Suprapubic skin (tissue), 4 donors: ENCODE measurements around the gene LRP4.

Source experiments
- CTCF ChIP-seq, 2 donors: fragments of 200-600 bp in 1 of 2; fragments of 450-650 bp in 1 of 2; sonication (generic) in 1 of 2; IDR thresholded peaks; one replicate each; pipeline ENCODE4 v1.5.1; 2016 to 2019; ENCODE audit warnings: antibody characterized with exemption in 2 of 2, mild to moderate bottlenecking in 1 of 2, moderate library complexity in 1 of 2
- EP300 ChIP-seq: sonication (generic); formaldehyde crosslinking; IDR thresholded peaks from one replicate; pipeline ENCODE4 v1.6.1; 2017; ENCODE audit warnings: antibody characterized with exemption
- POLR2A ChIP-seq, 2 donors: fragments of 450-650 bp; IDR thresholded peaks; one replicate each; pipeline ENCODE4 v1.6.1; 2017; ENCODE audit warnings: antibody characterized with exemption in 2 of 2, mild to moderate bottlenecking in 2 of 2, moderate library complexity in 2 of 2
- POLR2AphosphoS5 ChIP-seq, 3 donors: sonication (generic); formaldehyde crosslinking; IDR thresholded peaks; one replicate each; pipeline ENCODE4 v1.6.1; 2017; ENCODE audit warnings: antibody characterized with exemption in 3 of 3

DNA sequence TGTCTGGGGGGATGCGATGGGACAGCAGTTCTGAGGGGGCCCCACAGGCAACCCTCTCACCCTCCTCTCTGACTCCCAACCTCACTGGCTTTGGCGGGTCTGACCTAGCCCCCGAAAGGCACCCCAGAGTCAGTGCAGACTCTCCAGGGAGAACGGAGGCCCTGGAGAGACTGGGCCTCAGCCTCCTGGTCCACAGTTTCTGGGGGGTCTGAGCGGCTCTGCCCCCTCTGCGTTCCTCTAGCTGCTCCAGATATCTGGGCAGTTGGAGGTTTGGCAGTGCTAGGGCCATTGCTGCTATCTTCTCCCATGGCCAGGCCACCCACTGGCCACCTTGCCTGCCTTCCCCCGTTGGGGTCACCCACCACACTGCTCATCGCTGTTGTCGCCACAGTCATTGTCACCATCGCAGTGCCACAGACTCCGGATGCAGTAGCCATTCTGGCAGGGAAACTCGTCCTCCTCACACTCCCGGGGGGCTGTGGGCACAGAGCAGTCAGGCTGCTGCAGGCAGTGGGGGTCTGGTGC lies 18.8 kb downstream of the LRP4 start:
- TF ChIP-seq EP300 (no peak), CTCF (IDR thresholded peaks at IDR 0.05) (no peak), POLR2A (IDR thresholded peaks at IDR 0.05) (no peak), POLR2AphosphoS5 (IDR thresholded peaks at IDR 0.05) (no peak)
